Measurements from ENCODE around the gene CABLES1. TPM values are rescaled to one million over a fixed set of nuclear protein-coding genes. Genes with fewer than 3 reads are reported as not detected.

The CABLES1 gene
- total and polyA plus RNA-seq, 4 donors, result 9.9 to 25.7 (median 11.4) TPM

DNA sequence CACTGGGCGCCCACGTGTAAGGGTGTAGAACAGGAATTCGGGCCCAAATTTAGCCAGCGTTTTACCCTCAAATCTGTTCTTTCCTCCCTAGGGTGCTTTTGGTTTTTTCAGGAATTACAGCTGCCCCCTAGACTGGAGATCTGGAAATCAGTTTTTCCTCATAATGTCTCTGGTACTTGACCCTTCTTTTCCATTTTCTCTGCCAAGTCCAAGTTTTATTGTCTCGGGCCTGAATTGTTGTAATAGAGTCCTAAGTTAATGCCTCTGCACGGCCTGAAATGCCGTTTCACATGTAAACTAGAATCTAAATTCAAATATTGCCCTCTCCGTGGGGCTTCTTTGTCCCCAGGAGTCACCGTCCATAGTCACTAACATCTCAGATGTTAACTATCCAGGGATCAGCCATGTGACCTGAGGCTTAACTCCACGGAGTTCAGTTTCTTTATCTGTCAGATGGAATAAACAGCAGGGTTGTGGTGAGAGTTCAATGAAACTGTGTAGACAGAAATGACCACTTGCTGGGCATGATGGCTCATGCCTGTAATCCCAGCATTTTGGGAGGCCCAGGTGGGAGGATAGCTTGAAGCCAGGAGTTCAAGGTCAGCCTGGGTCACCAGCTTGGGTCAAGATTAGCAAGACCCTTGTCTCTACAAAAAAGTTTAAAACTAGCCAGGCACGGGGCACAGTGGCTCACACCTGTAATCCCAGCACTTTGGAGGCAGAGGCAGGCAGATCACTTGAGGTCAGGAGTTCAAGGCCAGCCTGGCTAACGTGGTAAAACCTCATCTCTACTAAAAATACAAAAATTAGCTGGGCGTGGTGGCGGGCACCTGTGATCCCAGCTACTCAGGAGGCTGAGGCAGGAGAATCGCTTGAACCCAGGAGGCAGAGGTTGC lies 12.7 kb upstream of the CABLES1 start:
- no peak for ATAC-seq (ENCODE audit: low FRiP score)
- DNase-seq, result no peak
- H3K4me1 ChIP-seq (ENCODE audit: control insufficient read depth in 1 of 2, insufficient read depth in 2 of 2, low read length in 2 of 2), result no peaks in the 10 kb centered on the region
- no peak overlapping the region for H3K27ac ChIP-seq (ENCODE audit: low read depth in 1 of 2, low read length in 2 of 2)
- H3K27me3 ChIP-seq (ENCODE audit: control insufficient read depth in 1 of 2, insufficient read depth in 2 of 2, low read length in 1 of 2), result no peaks in the 10 kb centered on the region
- H3K36me3 ChIP-seq (ENCODE audit: control insufficient read depth in 1 of 2, insufficient read depth in 2 of 2, low read length in 1 of 2), result no peaks in the 10 kb centered on the region
- H3K4me3 ChIP-seq (ENCODE audit: low read length in 2 of 2), result no peak overlapping the region
- WGBS, 2 donors, result 88% methylated on average over 15 of the region's 15 CpGs
- no peaks in the 10 kb centered on the region for H3K9me3 ChIP-seq (ENCODE audit: control insufficient read depth, low read length)
- intact Hi-C loops (cut with DNase I), result no loop called here

DNA sequence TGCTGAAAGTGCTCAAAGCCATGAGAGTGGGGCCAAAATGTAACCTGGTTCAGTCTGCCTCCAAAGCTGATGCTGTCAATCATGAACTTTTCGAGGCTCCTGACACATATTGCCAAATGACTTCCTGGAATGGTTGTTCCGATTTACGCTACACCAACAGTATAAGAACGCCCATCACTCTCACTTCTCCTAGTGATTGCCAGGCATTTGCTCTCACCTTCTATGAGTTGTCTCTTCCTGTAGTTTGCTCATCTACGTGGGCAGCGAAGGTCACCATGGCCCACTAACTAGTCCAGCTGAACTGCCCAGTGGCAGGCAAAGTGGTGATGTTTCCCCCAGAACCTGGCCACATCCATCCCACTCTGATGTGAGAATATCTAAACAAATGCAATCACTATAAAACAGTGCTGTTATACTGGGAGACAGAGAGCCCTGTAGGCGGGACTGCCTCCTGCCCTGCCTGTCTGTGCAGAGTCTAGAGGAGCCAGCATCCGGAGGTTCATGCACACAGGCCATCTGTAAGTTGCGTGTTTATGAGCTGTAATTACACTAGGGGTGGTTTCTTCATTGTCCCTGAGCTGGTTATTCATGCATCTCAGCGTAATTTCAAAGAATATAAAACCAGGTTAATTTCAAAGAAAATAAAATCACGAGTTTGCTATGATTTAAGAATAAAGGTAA lies 8.8 kb upstream of the CABLES1 start:
- no peak for DNase-seq
- H3K27me3 ChIP-seq (ENCODE audit: control insufficient read depth in 1 of 2, insufficient read depth in 2 of 2, low read length in 1 of 2), result no peaks in the 10 kb centered on the region
- intact Hi-C loops (cut with DNase I), result no loop called here
- H3K9me3 ChIP-seq (ENCODE audit: control insufficient read depth, low read length), result no peaks in the 10 kb centered on the region
- ATAC-seq (ENCODE audit: low FRiP score), result no peak
- no peaks in the 10 kb centered on the region for H3K4me1 ChIP-seq (ENCODE audit: control insufficient read depth in 1 of 2, insufficient read depth in 2 of 2, low read length in 2 of 2)
- no peaks in the 10 kb centered on the region for H3K36me3 ChIP-seq (ENCODE audit: control insufficient read depth in 1 of 2, insufficient read depth in 2 of 2, low read length in 1 of 2)
- H3K4me3 ChIP-seq (ENCODE audit: low read length in 2 of 2), result no peak overlapping the region
- WGBS, 2 donors, result 83% methylated on average over 11 of the region's 11 CpGs
- no peak overlapping the region for H3K27ac ChIP-seq (ENCODE audit: low read depth in 1 of 2, low read length in 2 of 2)

DNA sequence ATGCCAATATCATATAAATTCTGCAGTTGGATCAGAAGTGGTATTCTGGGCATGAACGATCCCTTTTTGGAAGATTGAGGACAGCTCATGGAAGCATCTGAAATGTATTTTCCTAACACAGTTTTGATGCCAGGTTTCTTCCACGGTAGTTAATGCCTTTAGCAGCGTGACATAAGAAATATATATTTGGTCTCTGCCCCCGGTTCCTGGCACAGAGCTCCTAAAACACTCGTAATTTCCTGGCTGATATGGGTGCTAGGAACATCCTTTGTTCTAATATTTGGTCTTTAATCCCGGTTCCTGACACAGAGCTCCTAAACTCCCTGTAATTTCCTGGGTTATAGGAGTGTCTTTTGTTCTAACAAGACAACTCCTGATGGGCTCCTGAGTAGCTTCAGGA lies 8.2 kb upstream of the CABLES1 start:
- Histone ChIP-seq H3K4me3 (ENCODE audit: low read length in 2 of 2) (no peak overlapping the region), H3K36me3 (ENCODE audit: control insufficient read depth in 1 of 2, insufficient read depth in 2 of 2, low read length in 1 of 2) (no peaks in the 10 kb centered on the region), H3K4me1 (ENCODE audit: control insufficient read depth in 1 of 2, insufficient read depth in 2 of 2, low read length in 2 of 2) (no peaks in the 10 kb centered on the region), H3K27me3 (ENCODE audit: control insufficient read depth in 1 of 2, insufficient read depth in 2 of 2, low read length in 1 of 2) (no peaks in the 10 kb centered on the region), H3K27ac (ENCODE audit: low read depth in 1 of 2, low read length in 2 of 2) (no peak overlapping the region), H3K9me3 (ENCODE audit: control insufficient read depth, low read length) (no peaks in the 10 kb centered on the region)
- intact Hi-C loops (cut with DNase I), result no loop called here
- 19% methylated on average over 6 of the region's 6 CpGs for WGBS, 2 donors
- no peak for ATAC-seq (ENCODE audit: low FRiP score)
- DNase-seq, result no peak

DNA sequence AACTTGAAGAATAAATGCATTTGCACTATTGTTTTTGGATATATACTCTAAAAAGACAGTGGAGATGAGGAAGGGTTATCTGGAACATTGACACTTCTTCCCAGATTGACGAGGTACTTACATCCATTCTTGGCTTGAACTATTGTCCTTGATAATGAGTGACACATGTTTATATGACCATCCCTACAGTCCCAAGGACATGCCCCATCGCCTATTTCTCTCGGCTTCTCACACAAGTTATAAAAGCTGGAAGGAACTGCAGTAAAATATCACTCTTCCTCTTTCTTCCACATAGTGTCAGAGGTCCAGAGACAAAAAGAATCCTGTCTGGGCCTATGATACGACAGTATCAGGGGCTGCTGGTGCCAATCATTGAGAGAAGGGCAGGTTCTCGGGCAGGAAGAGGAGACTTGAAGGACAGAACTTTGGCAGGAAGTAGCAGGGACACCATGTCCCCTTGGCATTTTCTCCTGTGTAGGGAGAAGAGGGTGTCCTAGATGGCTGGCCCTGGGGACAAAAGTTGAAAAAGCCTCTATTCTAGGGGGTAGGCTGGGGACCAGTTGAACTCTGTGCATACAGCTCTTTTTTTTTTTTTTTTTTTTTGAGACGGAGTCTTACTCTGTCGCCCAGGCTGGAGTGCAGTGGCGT lies 5.8 kb upstream of the CABLES1 start:
- Histone ChIP-seq H3K4me3 (ENCODE audit: low read length in 2 of 2) (no peak overlapping the region), H3K36me3 (ENCODE audit: control insufficient read depth in 1 of 2, insufficient read depth in 2 of 2, low read length in 1 of 2) (no peaks in the 10 kb centered on the region), H3K9me3 (ENCODE audit: control insufficient read depth, low read length) (no peaks in the 10 kb centered on the region), H3K27ac (ENCODE audit: low read depth in 1 of 2, low read length in 2 of 2) (no peak overlapping the region), H3K4me1 (ENCODE audit: control insufficient read depth in 1 of 2, insufficient read depth in 2 of 2, low read length in 2 of 2) (peaks cover 0 to 3% of the 10 kb centered on the region in 2 donors), H3K27me3 (ENCODE audit: control insufficient read depth in 1 of 2, insufficient read depth in 2 of 2, low read length in 1 of 2) (no peaks in the 10 kb centered on the region)
- DNase-seq (no peak), ATAC-seq (ENCODE audit: low FRiP score) (no peak)
- intact Hi-C loops (cut with DNase I), result loop anchor here (5.0 kb wide), 3 partner anchors 97 to 283 kb away; no protein-coding TSS in a partner anchor
- 90 to 94% methylated on average over 5 to 8 of the region's 8 CpGs for WGBS, 2 donors

DNA sequence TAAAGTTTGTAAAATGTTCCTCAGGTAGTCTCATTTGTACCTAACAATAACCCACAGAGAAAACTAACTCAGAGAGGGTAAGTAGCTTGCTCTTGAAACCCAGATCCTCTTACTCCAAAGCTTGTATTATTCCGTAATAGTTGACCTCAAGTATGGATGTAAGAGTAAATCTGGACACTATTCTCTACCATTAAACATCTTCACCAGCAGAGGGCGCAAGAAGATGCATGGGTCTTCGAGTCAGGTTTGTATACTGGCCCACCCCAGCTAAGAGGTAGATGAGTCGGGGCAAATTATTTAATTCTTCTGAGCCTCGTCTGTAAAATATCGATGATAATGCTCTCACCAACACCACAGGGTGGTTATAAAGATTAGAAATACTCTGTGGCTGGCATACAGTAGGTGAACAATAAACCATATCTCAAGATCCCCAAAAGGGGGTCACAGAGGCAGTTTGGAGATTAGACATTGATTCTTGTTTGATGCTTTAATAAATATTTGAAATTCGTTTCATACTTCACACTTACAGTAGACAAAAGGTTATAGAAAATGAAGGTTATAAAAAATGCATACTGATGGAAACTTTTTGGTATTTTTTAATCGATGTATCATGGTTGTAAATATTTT lies 3.5 kb upstream of the CABLES1 start:
- Histone ChIP-seq H3K36me3 (ENCODE audit: control insufficient read depth in 1 of 2, insufficient read depth in 2 of 2, low read length in 1 of 2) (no peaks in the 10 kb centered on the region), H3K4me3 (ENCODE audit: low read length in 2 of 2) (no peak overlapping the region), H3K4me1 (ENCODE audit: control insufficient read depth in 1 of 2, insufficient read depth in 2 of 2, low read length in 2 of 2) (peaks cover 0 to 3% of the 10 kb centered on the region in 2 donors), H3K9me3 (ENCODE audit: control insufficient read depth, low read length) (no peaks in the 10 kb centered on the region), H3K27ac (ENCODE audit: low read depth in 1 of 2, low read length in 2 of 2) (no peak overlapping the region), H3K27me3 (ENCODE audit: control insufficient read depth in 1 of 2, insufficient read depth in 2 of 2, low read length in 1 of 2) (no peaks in the 10 kb centered on the region)
- intact Hi-C loops (cut with DNase I), result loop anchor here (1.0 to 5.0 kb wide), 4 partner anchors 100 to 280 kb away; no protein-coding TSS in a partner anchor
- DNase-seq (no peak), ATAC-seq (ENCODE audit: low FRiP score) (peak; percentile 71)
- WGBS, 2 donors, result 19 to 21% methylated on average over 8 of the region's 8 CpGs

DNA sequence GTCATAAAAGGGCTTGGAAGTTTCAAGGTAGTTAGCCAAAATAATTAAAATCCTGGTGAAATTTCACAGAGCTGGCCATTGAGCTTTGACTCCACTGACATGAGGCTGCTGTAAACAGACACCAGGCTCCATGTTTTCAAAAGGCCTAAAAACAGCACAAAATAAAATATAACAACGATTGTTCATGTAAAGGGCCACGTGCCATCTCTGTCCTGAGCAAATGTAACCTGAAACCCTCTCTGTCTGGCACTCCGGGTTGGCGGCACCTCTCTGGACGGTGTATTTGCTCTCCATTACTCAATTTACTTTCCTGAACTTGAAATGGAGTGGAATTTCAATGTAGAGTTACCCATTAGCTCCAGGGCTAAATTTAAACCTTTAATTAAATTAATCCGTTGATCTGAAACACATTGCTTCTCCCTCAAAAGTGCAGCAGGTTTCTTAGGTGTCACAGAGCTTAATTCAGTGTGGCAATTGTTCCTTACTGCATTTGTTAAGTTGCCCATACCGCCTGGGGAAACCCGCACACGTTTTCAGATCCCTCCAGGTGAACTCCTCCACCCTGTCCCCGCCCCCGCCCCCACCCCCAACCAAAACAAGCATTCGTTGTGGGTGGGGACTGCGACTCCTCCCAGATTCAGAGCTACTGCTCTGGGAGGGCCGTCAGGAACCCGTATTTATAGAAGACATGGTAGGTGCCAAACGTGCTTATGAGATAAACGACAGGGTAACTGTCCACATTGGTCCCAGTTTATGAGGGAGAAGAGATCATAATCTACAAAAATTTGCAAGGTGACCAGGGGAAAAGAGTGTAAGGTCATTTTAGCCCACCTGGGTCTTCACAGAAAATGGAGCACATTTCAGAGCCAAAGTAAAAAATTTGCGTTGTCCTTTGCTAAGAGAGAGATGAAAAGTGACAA lies 1.2 kb upstream of the CABLES1 start:
- ATAC-seq (ENCODE audit: low FRiP score) (no peak), DNase-seq (no peak)
- Histone ChIP-seq H3K4me3 (ENCODE audit: low read length in 2 of 2) (peak overlapping the region in 1 of 2 donors; percentile 65), H3K27ac (ENCODE audit: low read depth in 1 of 2, low read length in 2 of 2) (no peak overlapping the region), H3K36me3 (ENCODE audit: control insufficient read depth in 1 of 2, insufficient read depth in 2 of 2, low read length in 1 of 2) (no peaks in the 10 kb centered on the region), H3K9me3 (ENCODE audit: control insufficient read depth, low read length) (no peaks in the 10 kb centered on the region), H3K4me1 (ENCODE audit: control insufficient read depth in 1 of 2, insufficient read depth in 2 of 2, low read length in 2 of 2) (peaks cover 0 to 3% of the 10 kb centered on the region in 2 donors), H3K27me3 (ENCODE audit: control insufficient read depth in 1 of 2, insufficient read depth in 2 of 2, low read length in 1 of 2) (no peaks in the 10 kb centered on the region)
- intact Hi-C loops (cut with DNase I), result loop anchor here (2.0 to 5.0 kb wide), 4 partner anchors 102 to 278 kb away; no protein-coding TSS in a partner anchor
- WGBS, 2 donors, result 38 to 42% methylated on average over 18 of the region's 18 CpGs

DNA sequence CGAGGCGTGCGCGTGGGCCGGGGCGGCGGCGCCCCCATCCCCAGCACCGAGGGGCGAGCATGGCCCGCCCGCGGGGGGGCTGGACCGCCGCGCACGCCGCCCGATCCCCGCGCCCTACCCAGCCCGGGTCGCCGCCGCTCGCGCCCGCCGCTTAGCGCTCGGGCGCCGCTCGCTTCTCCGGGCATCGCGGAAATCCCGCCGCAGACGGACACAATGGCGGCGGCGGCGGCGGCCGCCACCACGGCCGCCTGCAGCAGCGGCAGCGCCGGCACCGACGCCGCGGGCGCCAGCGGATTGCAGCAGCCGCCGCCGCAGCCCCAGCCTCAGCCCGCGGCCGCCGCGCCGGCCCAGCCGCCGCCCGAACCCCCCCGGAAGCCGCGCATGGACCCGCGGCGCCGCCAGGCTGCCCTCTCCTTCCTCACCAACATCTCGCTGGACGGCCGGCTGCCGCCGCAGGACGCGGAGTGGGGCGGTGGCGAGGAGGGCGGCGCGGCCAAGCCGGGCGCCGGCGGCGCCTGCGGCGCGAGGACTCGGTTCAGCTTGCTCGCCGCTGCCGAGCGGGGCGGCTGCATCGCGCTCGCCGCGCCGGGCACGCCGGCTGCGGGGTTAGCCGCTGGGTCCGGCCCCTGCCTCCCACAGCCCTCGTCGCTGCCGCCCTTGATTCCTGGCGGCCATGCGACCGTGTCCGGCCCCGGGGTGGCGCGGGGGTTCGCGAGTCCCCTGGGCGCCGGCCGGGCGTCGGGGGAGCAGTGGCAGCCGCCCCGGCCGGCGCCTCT lies 453 bp downstream of the CABLES1 start:
- no peaks in the 10 kb centered on the region for H3K9me3 ChIP-seq (ENCODE audit: control insufficient read depth, low read length)
- no peaks in the 10 kb centered on the region for H3K36me3 ChIP-seq (ENCODE audit: control insufficient read depth in 1 of 2, insufficient read depth in 2 of 2, low read length in 1 of 2)
- H3K27me3 ChIP-seq (ENCODE audit: control insufficient read depth in 1 of 2, insufficient read depth in 2 of 2, low read length in 1 of 2), result no peaks in the 10 kb centered on the region
- WGBS, 2 donors, result 0 to 1% methylated on average over 38 to 134 of the region's 134 CpGs
- intact Hi-C loops (cut with DNase I), result loop anchor here (2.0 to 5.0 kb wide), 3 partner anchors 97 to 223 kb away; no protein-coding TSS in a partner anchor
- H3K4me1 ChIP-seq (ENCODE audit: control insufficient read depth in 1 of 2, insufficient read depth in 2 of 2, low read length in 2 of 2), result peaks cover 0 to 3% of the 10 kb centered on the region in 2 donors
- peak; percentile 1 for ATAC-seq (ENCODE audit: low FRiP score)
- DNase-seq, result peak; percentile 71 to 85
- peak overlapping the region; percentile 65 to 71 for H3K4me3 ChIP-seq (ENCODE audit: low read length in 2 of 2)
- H3K27ac ChIP-seq (ENCODE audit: low read depth in 1 of 2, low read length in 2 of 2), result peak overlapping the region; percentile 38 to 71
